ENCODE results near the gene MAP2K5.

- TF ChIP-seq CTCF (IDR thresholded peaks at IDR 0.05) (no peak), POLR2A (IDR thresholded peaks at IDR 0.05) (no peak), EP300 (IDR thresholded peaks at IDR 0.05) (no peak), POLR2AphosphoS5 (IDR thresholded peaks at IDR 0.05) (no peak)
Measured at GRCh38 chr15:67545864-67546263, 3.4 kb downstream of the MAP2K5 start.
